OCI-LY7 (cell line): ENCODE data around the gene MEGF6.

ENCODE experiments used
- EZH2phosphoT487 ChIP-seq: fragments of 200-600 bp; sonication (generic); IDR thresholded peaks from 2 replicates; pipeline ENCODE4 v1.6.1; 2018; ENCODE audit warnings: low read depth, borderline replicate concordance, mild to moderate bottlenecking, mixed run types, antibody characterized with exemption, low read length, moderate library complexity, mixed read lengths
- TF ChIP-seq, protein P1 (sequence below): fragments of 200-600 bp; sonication (generic); conservative IDR thresholded peaks from 2 replicates; pipeline ENCODE4 v1.5.1; 2014; ENCODE audit warnings: mild to moderate bottlenecking, antibody characterized with exemption, low read length, moderate library complexity, mixed read lengths

DNA sequence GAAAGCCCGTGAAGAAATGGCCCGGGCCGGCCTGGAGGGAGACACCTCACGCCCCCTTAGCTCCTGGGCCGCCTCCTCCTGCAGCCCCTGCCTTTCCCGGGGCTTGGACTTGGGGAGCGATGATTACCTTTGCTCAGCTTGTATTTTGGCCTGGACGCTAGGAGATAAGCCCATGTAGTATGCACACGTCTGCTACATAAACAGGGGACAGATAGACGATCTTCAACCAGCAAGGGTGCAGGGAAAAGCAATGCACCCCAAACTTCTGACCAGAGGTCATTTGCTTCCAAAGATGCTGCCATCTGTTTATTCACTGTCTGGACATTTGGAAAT is 41.9 kb upstream of the MEGF6 start:
- no peak for TF ChIP-seq EZH2phosphoT487
- TF ChIP-seq, protein P1, sequence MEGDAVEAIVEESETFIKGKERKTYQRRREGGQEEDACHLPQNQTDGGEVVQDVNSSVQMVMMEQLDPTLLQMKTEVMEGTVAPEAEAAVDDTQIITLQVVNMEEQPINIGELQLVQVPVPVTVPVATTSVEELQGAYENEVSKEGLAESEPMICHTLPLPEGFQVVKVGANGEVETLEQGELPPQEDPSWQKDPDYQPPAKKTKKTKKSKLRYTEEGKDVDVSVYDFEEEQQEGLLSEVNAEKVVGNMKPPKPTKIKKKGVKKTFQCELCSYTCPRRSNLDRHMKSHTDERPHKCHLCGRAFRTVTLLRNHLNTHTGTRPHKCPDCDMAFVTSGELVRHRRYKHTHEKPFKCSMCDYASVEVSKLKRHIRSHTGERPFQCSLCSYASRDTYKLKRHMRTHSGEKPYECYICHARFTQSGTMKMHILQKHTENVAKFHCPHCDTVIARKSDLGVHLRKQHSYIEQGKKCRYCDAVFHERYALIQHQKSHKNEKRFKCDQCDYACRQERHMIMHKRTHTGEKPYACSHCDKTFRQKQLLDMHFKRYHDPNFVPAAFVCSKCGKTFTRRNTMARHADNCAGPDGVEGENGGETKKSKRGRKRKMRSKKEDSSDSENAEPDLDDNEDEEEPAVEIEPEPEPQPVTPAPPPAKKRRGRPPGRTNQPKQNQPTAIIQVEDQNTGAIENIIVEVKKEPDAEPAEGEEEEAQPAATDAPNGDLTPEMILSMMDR = no peak
